Trophoblast cell (in vitro differentiated cells and primary cell): Measurements from ENCODE around the gene TDRD12. TPM values are rescaled to one million over a fixed set of nuclear protein-coding genes. Genes with fewer than 3 reads are reported as not detected.
A peak's percentile ranks its signal among the peaks of the same experiment; 100 is the strongest.

Source experiments
- DNase-seq, 2 donors: peaks; one replicate each; pipeline ENCODE4 v3.0.0-alpha.2; 2016
- H2AFZ ChIP-seq: 2 replicates; pipeline ENCODE4 v1.6.1; 2013; ENCODE audit warnings: low read length, moderate library complexity, mild to moderate bottlenecking; ENCODE audit not compliant: insufficient read depth, poor library complexity
- H2AK5ac ChIP-seq: 2 replicates; pipeline ENCODE4 v1.6.1; 2013; ENCODE audit warnings: mild to moderate bottlenecking, low read length
- H2BK120ac ChIP-seq: 2 replicates; pipeline ENCODE4 v1.6.1; 2013; ENCODE audit warnings: low read length, mild to moderate bottlenecking, moderate library complexity; ENCODE audit not compliant: insufficient read depth, poor library complexity
- H2BK12ac ChIP-seq: 2 replicates; pipeline ENCODE4 v1.6.1; 2013; ENCODE audit warnings: mild to moderate bottlenecking, low read length, moderate library complexity
- H2BK5ac ChIP-seq: 2 replicates; pipeline ENCODE4 v1.6.1; 2013; ENCODE audit warnings: low read length, low read depth, moderate library complexity, mild to moderate bottlenecking; ENCODE audit not compliant: poor library complexity
- H3K14ac ChIP-seq: 2 replicates; pipeline ENCODE4 v1.6.1; 2013; ENCODE audit warnings: mild to moderate bottlenecking, low read length
- H3K18ac ChIP-seq: 2 replicates; pipeline ENCODE4 v1.6.1; 2013; ENCODE audit warnings: mild to moderate bottlenecking, low read length
- H3K23ac ChIP-seq: 2 replicates; pipeline ENCODE4 v1.6.1; 2013; ENCODE audit warnings: low read length
- H3K27ac ChIP-seq: 2 replicates; pipeline ENCODE4 v1.5.1; 2013; ENCODE audit warnings: low read depth, mild to moderate bottlenecking, inconsistent platforms, low read length, moderate library complexity
- H3K27me3 ChIP-seq: 2 replicates; pipeline ENCODE4 v1.6.1; 2013; ENCODE audit warnings: inconsistent platforms, mild to moderate bottlenecking, low read length, moderate library complexity; ENCODE audit not compliant: insufficient read depth
- H3K36me3 ChIP-seq, 2 experiments: 1 replicate in 1 of 2; 2 replicates in 1 of 2; pipeline ENCODE4 v1.6.1; 2013; ENCODE audit warnings: low read length in 2 of 2, mild to moderate bottlenecking in 2 of 2, moderate library complexity in 1 of 2; ENCODE audit not compliant: insufficient read depth in 2 of 2, control insufficient read depth in 1 of 2
- H3K4ac ChIP-seq: 2 replicates; pipeline ENCODE4 v1.6.1; 2013; ENCODE audit warnings: low read depth, mild to moderate bottlenecking, low read length, moderate library complexity
- H3K4me1 ChIP-seq, 2 experiments: 1 replicate in 1 of 2; 2 replicates in 1 of 2; pipeline ENCODE4 v1.6.1; 2013; ENCODE audit warnings: low read length in 2 of 2, mild to moderate bottlenecking in 2 of 2, moderate library complexity in 1 of 2; ENCODE audit not compliant: insufficient read depth in 2 of 2, control insufficient read depth in 1 of 2
- H3K4me2 ChIP-seq: 2 replicates; pipeline ENCODE4 v1.6.1; 2013; ENCODE audit warnings: inconsistent platforms, mild to moderate bottlenecking, low read length, moderate library complexity
- H3K4me3 ChIP-seq: 2 replicates; pipeline ENCODE4 v1.5.1; 2013; ENCODE audit warnings: mild to moderate bottlenecking, low read depth, low read length, inconsistent platforms
- H3K79me1 ChIP-seq: one replicate; pipeline ENCODE4 v1.6.1; 2013; ENCODE audit warnings: low read length
- H3K79me2 ChIP-seq: 2 replicates; pipeline ENCODE4 v1.6.1; 2013; ENCODE audit warnings: low read length, mild to moderate bottlenecking; ENCODE audit not compliant: control insufficient read depth, insufficient read depth, poor library complexity
- H3K9ac ChIP-seq: 2 replicates; pipeline ENCODE4 v1.6.1; 2013; ENCODE audit warnings: mild to moderate bottlenecking, low read length
- H3K9me3 ChIP-seq: 2 replicates; pipeline ENCODE4 v1.6.1; 2013; ENCODE audit warnings: low read depth, mild to moderate bottlenecking, control low read depth, inconsistent platforms, low read length; ENCODE audit not compliant: insufficient read depth
- H4K12ac ChIP-seq: 2 replicates; pipeline ENCODE4 v1.6.1; 2013; ENCODE audit warnings: low read depth, mild to moderate bottlenecking, low read length, moderate library complexity
- H4K8ac ChIP-seq: 2 replicates; pipeline ENCODE4 v1.6.1; 2013; ENCODE audit warnings: low read depth, mild to moderate bottlenecking, low read length, moderate library complexity
- H4K91ac ChIP-seq: one replicate; pipeline ENCODE4 v1.6.1; 2013; ENCODE audit warnings: low read depth, mild to moderate bottlenecking, low read length, moderate library complexity
- WGBS: extraction: QIAGEN DNeasy Blood & Tissue Kit; methylation state at CpG from one replicate; pipeline ENCODE4 v1.1.7; 2013; ENCODE audit warnings: missing lambda C conversion rate; ENCODE audit not compliant: insufficient read length, insufficient coverage; ENCODE audit errors: extremely low coverage; 5-methylcytosine and 5-hydroxymethylcytosine counted together
- polyA plus RNA-seq: library from polyadenylated mRNA; stranded (reverse); fragments of 200-250 nt; gene quantifications from 2 replicates; pipeline ENCODE4 v1.2.3, GENCODE V29; 2013

Gene TDRD12
- 0.05 and 0.15 TPM in 2 replicates for polyA plus RNA-seq

DNA sequence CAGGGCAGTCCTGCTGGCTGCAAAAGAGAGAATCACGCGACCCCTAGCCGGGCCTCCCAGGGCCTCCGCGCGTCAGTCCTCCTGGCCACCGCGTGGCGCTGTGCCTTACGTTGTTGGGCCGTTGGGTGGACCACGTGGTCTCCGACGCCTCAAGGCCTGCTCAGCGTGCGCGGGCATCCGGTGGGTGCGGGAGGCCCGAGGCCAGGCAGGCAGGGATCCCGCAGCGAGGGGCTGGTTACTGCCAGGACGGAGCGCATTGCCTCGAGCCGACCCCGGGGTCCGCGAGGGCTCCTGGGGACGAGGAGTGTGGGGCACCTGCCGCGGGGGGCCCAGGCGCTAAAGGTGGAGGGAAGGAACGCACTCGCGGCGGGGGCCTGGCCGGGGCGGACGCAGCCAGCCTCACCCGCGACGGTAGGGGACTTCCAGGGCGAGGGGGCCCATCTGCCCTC lies at the start of gene TDRD12:
TDRD12 (plus strand) TSS at position 157 of the 449 bp plus-strand sequence. CDS start 306 bp downstream, outside the sequence.
- H3K4ac ChIP-seq = no peak within 1 kb of the TSS
- H2BK120ac ChIP-seq = no peak within 1 kb of the TSS
- H3K23ac ChIP-seq = no peak within 1 kb of the TSS
- no peak within 1 kb of the TSS for H2BK5ac ChIP-seq
- no peak within 1 kb of the TSS for H4K8ac ChIP-seq
- no peak within 1 kb of the TSS for H2AK5ac ChIP-seq
- no peak within 1 kb of the TSS for H3K4me2 ChIP-seq
- H3K79me1 ChIP-seq = no peaks in the 10 kb centered on the region
- peaks cover 0 to 2% of the 10 kb centered on the region in 2 experiments for H3K36me3 ChIP-seq
- H3K9me3 ChIP-seq = no peaks in the 10 kb centered on the region
- no peak within 1 kb of the TSS for H3K9ac ChIP-seq
- H3K79me2 ChIP-seq = no peaks in the 10 kb centered on the region
- H3K18ac ChIP-seq = no peak within 1 kb of the TSS
- no peak for DNase-seq
- WGBS = no CpG with 5 or more reads among the region's 44 CpGs
- H4K91ac ChIP-seq = no peak within 1 kb of the TSS
- no peak within 1 kb of the TSS for H3K4me3 ChIP-seq
- H3K4me1 ChIP-seq = peaks cover 0 to 6% of the 10 kb centered on the region in 2 experiments
- no peak within 1 kb of the TSS for H4K12ac ChIP-seq
- no peak within 1 kb of the TSS for H3K27ac ChIP-seq
- no peak within 1 kb of the TSS for H3K14ac ChIP-seq
- no peak within 1 kb of the TSS for H2BK12ac ChIP-seq
- no peaks in the 10 kb centered on the region for H3K27me3 ChIP-seq
- no peak within 1 kb of the TSS for H2AFZ ChIP-seq

- Histone ChIP-seq H4K91ac (no peak overlapping the region), H3K4me3 (no peak overlapping the region), H3K23ac (no peak overlapping the region), H4K12ac (no peak overlapping the region), H3K9me3 (peaks cover 3% of the 10 kb centered on the region), H3K18ac (peak overlapping the region; percentile 5), H3K4ac (peak overlapping the region; percentile 6), H3K79me1 (peaks cover 5% of the 10 kb centered on the region), H4K8ac (no peak overlapping the region), H3K9ac (peak overlapping the region; percentile 22), H2AFZ (no peak overlapping the region), H3K36me3 (peaks cover under 1 to 2% of the 10 kb centered on the region in 2 experiments), H3K27me3 (peaks cover 16% of the 10 kb centered on the region), H2AK5ac (no peak overlapping the region), H2BK5ac (no peak overlapping the region), H3K4me2 (no peak overlapping the region), H2BK12ac (no peak overlapping the region), H3K79me2 (peaks cover 12% of the 10 kb centered on the region), H2BK120ac (no peak overlapping the region), H3K27ac (no peak overlapping the region), H3K14ac (no peak overlapping the region), H3K4me1 (peaks cover 14 to 17% of the 10 kb centered on the region in 2 experiments)
- no CpG with 5 or more reads among the region's 14 CpGs for WGBS
- no peak for DNase-seq
Measured at GRCh38 chr19:32671883-32672593, 47.5 kb upstream of the TDRD12 start.

DNA sequence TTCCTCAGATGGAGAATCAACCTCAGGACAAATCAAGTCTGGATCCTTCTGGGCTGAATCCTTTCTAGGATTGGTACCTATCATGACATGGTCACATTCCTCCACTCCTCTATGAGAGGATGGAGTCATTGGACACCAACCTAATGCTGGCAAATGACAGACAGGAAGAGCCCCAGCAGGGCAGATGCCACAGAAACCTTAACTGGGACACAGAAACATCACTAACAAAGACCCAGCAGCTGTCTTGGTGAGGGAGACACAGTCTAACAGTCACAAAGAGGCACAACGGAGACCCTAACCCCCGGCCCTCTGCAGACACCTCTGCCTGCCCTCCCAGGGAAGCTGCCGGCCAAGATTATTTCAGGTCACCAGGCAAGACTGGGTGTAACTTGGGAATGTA lies 46.7 kb upstream of the TDRD12 start:
- Histone ChIP-seq H2BK5ac (no peak overlapping the region), H3K79me1 (peaks cover 5% of the 10 kb centered on the region), H3K79me2 (peaks cover 12% of the 10 kb centered on the region)

DNA sequence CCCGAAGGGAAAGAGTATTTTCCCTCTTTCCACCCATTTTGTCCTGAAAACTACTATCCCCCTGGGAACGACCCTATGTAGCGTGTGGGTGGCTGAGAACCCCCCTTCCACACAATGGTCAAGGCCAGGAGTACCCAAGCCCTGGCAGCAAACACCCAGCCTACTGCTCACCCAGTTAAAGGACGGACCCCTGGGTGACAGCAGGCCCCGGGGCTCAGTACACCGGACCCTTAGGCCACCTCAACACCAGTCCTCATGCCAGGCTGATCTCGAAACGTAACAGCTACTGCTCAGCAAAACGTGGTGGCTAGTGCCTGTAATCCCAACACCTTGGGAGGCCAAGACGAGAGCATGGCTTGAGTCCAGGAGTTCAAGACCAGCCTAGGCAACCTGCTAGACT lies 46.0 kb upstream of the TDRD12 start:
- Histone ChIP-seq H3K79me1 (peaks cover 5% of the 10 kb centered on the region), H3K23ac (no peak overlapping the region), H4K91ac (no peak overlapping the region), H4K8ac (no peak overlapping the region), H3K27me3 (peaks cover 21% of the 10 kb centered on the region), H3K36me3 (no peaks in the 10 kb centered on the region), H3K4me2 (no peak overlapping the region), H3K4ac (peak overlapping the region; percentile 57), H2AK5ac (no peak overlapping the region), H3K27ac (no peak overlapping the region), H3K4me1 (peaks cover 14 to 17% of the 10 kb centered on the region in 2 experiments), H2BK5ac (no peak overlapping the region), H3K14ac (no peak overlapping the region), H2AFZ (peak overlapping the region; percentile 50), H3K4me3 (no peak overlapping the region), H3K9me3 (peaks cover 3% of the 10 kb centered on the region), H2BK12ac (no peak overlapping the region), H3K79me2 (peaks cover 12% of the 10 kb centered on the region), H3K9ac (no peak overlapping the region), H4K12ac (no peak overlapping the region), H3K18ac (peak overlapping the region; percentile 79), H2BK120ac (no peak overlapping the region)
- no CpG with 5 or more reads among the region's 10 CpGs for WGBS
- no peak for DNase-seq

More for the DNA sequence above, 46.7 kb upstream of the TDRD12 start:
- Histone ChIP-seq H3K27me3 (peaks cover 21% of the 10 kb centered on the region), H4K91ac (no peak overlapping the region), H3K4me1 (peaks cover 14 to 17% of the 10 kb centered on the region in 2 experiments), H2BK120ac (no peak overlapping the region), H3K27ac (no peak overlapping the region), H2AFZ (no peak overlapping the region), H3K9ac (no peak overlapping the region), H3K36me3 (peaks cover 0 to 1% of the 10 kb centered on the region in 2 experiments), H3K14ac (no peak overlapping the region), H2AK5ac (no peak overlapping the region), H4K12ac (no peak overlapping the region), H3K18ac (no peak overlapping the region), H3K4me2 (no peak overlapping the region), H4K8ac (no peak overlapping the region), H2BK12ac (no peak overlapping the region), H3K9me3 (peaks cover 3% of the 10 kb centered on the region), H3K4me3 (no peak overlapping the region), H3K23ac (no peak overlapping the region), H3K4ac (no peak overlapping the region)
- WGBS = no CpG with 5 or more reads among the region's 3 CpGs
- DNase-seq = no peak
